NCI-H345 (cell line): ENCODE data around the gene AFG1L.
"Not testable (repeated sequence)": the region's sequence is repeated elsewhere in the genome, so short reads cannot be mapped to it uniquely, and the experiment has no call there.

ENCODE experiments used
- DNase-seq: peaks from one replicate; lab custom pipeline; 2025; lab: John Stamatoyannopoulos, UW

AFG1L gene

DNA sequence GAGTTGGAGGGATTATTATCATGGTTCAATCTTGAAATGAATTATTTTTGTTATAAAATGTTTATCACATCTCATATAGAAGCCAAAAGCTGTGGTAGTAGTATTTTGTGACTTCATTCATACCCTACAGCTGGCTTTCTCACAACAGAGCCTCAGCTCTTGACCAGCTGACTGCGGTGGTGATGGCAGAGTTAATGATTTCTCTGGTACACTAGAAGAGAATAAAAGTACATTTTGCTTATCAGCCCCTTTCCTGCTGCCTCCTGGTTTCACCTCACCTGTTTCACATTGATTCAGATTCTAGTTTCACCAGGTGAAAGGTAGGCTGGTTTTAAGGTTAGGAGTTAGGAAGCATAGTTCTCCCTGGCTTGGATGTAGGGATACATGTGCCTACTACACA lies 55.7 kb downstream of the AFG1L start:
- no peak for DNase-seq

DNA sequence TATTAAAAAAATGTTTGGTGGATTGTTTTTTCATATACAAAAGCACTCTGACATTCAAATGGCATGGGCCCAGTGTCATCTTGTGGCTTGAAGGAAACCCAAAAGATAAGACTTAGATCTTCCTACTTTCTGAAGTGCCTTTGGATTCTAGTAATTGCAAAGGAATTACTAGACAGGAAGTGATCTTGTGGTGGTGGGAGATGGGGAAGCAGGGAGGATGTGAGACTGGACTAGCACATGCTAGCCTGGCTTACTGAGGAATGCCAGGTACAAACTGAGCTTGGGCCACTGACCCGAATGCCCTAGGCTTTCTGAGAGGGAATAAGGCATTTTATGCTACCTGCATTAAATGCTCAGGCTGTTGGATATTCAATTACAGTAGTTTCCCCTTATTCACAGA lies 59.0 kb downstream of the AFG1L start:
- DNase-seq, result no peak

DNA sequence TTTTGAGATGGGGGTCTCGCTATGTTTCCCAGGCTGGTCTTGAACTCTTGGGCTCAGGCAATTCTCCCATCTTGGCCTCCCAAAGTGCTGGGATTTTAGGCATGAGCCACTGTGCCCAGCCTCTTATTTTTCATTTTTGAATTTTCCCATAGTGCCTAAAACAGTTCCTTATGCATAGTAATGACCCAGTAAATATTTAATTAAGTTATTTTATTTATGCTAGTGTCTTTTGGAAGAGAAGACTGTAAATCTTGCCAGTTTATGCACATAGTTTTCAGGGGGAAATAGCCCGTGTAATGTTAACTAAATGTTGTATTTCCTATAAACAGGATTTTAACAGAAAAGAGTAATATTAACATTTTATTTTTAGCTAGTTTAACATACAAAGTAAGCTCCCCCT lies 60.3 kb downstream of the AFG1L start:
- DNase-seq, result no peak

DNA sequence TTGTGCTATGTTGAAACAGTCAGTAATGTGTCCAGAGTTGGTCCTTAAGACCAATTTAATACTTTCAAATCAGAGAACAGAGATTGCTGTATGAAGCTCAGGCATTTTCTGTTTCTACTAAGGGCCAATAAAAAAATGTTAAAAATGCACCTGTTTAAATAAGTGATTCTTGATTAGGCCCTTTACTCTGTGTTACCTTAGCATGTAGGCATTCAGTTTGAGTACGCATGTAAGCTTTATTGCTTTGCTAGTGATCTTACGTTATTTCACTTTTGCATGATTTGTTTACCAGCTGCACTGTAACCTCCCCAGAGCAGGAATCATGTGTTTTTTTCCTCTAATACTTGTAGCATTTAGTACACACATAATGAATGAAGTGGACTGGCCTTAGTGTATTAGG lies 61.0 kb downstream of the AFG1L start:
- DNase-seq, result no peak

DNA sequence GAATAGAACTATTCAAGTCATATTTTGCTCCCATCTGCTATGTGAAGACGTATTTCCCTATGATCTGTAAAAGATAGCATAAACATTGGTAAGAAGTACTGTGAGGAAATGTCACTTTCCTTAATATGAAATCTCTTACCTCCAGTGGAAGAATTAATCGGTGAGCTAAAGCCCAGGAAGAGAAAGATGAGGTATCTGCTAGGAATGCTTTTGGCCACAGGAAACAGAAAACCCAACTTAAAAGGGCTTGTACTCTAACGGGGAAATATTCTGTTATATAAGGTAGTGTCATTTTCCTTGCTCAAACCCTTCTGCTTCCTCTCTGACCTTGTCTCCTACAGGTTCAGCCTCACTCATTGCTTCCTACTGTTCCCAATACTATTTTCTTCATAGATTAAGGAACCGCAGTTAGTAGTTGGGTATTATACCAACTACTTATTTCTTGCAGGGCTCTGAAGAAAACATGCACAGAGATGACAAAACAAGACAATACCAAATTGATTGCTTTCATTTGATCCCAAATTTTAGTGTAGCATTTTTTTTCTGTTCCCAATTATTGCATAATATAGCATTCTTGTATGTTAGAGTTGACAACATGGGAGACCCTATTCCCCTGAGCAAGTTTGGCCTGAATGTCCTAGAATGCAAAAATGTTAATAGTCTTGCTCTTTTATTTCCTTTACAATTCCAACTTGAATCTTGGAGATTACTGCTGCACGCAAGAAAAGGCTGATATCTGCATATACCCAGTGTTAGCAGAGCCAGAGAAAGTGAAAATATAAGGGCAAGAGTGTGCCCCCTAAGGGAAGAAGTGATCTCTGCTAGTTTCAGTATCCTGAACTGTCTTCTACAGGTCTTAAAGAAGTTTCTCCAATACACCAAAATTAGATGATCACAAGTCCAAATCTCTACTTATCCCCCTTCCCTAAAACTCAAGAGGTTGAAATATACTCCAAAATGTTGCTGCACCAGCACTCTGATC lies 65.3 kb downstream of the AFG1L start:
- DNase-seq, result no peak

DNA sequence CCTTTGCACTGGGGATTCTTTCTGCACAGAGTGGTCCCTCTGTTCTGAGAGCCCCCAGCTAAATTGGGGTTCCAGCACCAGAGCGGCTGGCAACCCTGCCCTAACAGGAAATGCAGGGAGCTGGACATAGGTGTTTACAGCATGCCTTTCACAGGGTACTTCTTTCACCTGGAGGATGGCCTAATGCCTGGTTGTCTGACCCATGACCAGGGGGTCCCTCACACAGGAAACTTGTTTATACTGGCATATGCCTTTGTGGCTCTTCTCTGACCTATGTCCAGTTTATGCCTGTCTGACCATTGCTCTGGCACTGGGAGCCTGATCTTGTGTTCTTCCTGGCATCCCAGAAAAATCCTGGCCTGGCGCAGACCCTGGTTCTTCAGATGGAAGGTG lies 66.1 kb downstream of the AFG1L start:
- no peak for DNase-seq

DNA sequence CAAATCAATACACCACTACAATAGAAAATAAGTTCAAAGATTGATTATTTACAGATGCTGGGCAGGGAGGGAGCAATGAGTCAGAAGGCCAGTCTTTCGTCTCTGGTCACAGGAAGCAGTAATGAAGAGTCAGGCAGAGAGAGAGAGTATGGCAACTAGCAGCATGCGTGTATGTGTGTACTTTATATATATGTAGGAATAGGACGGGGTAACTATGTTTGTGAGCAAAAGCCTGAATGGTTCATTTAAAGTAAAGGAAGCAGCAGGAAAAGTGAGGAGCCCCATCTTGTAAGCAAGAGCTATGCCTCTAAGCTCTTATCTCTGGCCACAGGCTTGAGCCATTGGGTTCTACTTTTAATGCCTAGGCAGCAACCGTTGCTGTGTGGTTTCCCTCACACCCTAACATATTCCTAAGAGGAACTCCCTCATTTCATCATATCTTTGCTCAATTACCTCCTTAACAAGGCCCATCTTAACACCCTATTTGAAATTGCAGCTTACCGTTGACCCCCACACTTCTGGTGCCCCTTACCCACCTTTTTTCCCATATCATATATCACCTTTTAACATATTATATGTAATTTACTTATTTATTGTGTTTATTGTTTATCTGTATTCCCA lies 66.6 kb downstream of the AFG1L start:
- DNase-seq, result no peak

DNA sequence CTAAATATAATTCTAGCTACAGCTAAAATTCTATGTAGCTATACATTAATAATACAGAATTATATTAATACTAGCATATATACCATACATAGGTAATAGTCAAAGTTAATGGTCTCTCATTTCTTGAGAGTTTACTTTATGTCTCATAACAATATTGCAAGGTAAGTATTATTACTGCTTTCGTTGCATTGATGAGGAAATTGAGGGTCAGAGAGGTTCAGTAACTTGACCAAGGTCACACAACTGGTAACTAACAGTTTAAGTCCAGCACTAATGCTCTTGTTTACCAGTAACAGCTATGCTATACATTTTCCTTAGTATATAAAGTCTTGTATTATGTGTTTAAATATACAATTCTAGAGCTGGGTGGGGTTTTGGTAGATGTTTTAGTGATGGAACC lies 67.6 kb downstream of the AFG1L start:
- DNase-seq, result no peak

DNA sequence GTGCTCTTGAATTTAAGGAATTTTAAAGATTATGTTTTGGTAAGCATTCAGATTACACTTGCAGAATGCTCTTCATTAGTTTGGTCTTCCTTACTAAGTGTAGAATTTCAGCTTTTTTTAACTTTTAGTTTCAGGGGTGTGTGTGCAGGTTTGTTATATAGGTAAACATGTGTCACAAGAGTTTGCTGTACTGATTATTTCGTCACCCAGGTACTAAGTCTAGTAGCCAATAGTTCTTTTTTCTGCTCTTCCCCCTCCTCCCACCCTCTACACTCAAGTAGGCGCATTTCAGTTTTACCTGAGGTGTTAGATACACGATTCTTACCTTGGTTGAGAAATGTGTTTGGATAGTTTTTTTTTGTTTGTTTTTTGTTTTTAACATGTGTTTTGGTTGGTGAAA lies 68.3 kb downstream of the AFG1L start:
- DNase-seq, result no peak

DNA sequence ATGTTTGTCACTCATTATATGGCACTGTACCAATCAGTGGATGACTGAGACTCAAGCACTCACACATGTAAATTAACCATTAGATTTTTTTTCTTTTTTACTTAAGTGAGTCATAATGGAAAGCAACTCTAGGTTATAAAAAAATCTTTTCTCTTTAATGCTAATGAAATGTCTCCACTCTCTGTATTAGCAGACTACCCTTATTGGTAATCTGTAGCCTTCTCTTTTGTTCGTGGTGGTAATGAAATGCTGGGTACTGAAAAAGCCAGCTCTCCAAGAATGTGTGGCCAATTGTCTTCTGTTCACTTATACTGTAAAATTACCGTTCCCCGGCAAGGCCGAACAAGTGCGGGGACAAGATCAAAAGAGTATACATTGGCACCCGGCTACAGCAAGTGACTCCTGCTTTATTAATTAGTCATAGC lies 69.0 kb downstream of the AFG1L start:
- DNase-seq, result no peak

DNA sequence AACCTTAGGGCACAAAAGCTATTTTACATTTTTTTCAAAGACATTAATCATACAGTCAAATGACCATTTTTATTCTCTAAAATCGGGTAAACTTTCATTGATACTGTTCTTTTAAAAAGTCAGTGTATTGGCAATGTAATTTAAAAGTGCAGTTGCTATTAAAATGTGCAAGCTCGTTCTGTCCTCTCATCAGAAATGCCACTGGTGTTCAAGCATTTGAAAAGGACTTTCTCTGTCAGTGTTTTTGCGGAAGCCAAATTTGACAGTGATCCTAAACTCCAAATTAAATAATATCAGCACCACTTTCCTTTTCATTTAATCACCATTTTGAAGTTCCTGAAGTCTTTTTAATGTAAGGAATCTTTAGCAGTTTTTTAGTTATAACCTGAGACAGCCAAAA lies 69.6 kb downstream of the AFG1L start:
- DNase-seq, result no peak

DNA sequence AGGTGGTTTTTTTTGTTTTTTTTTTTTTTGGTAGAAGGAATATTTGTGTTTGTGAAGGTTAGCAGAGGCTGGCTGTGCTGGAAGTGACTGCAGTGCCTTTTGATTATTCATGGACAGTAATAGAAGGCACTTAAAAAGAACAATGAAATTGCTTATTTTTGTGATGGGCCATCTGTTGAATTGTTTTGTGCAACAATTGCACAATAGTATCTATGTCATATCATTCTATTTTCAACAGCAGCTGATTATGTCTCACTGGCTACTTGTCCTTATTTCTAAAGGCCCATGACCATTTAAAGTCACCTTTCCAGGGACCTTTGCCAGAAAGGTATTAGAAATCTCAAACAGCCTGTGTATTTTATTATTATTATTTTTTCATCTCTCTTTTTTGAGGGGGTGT lies 70.6 kb downstream of the AFG1L start:
- no peak for DNase-seq

DNA sequence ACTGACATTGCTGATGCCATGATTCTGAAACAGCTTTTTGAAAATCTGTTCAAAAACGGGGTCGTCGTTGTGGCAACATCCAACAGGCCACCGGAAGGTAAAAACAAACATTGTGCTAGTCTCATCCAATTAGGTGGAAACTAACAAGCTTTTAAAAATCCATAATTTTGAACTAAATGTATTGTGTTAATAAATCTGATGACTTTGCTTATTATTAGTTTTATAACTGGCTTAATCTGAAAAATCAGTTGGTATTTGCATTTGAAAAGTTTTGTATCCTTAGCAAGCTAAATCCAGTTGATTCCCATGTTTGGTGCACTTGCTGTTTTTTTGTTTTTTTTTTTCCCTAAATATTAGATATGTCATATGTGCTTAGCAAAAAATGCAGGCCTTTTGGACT lies 71.4 kb downstream of the AFG1L start:
- DNase-seq, result no peak

DNA sequence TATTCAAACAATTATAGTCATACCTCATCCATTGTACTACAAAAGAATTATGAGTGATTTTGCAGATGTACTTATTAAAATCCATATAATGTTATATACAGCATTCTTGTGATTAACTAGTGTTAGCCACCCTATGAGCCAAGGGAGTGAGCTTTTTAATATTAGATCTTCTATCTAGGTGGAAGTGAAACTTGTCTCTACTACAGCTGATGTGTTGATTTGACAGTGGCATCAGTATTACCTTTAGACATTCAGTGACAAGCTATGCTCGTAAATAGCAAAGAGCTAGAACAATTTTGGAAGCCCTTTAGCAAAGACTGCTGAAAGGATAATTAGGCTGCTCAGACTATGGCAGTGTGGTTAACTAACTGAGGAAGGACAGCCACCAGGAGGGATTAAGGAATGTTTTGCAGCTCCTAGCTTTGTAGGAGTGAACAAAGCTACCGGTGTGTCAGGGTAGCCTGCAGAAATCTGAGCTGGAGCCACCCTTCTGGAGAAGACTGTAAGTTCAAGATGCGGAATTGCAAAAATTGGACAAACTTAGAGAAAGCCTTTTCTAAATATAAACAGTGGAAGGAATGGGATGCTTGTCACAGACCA lies 73.7 kb downstream of the AFG1L start:
- DNase-seq, result no peak

DNA sequence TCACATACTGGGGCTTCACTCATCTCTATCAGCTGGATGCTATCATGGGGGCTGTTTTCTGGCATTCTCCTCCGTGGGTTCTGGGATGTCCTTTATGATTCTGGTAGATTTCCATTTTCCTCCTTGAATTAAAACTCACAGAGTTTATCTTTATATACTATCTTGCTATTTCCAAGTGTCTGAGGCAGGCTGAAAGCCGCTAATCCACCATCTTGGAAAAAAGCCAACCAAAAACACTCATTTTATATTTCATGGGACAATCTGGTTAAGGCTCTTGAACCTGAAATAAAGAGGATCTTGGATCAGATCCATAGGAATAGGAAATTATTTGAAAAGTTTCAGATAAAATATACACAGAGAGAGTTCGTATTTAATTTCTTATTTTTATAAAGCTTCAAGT lies 86.0 kb downstream of the AFG1L start:
- no peak for DNase-seq

DNA sequence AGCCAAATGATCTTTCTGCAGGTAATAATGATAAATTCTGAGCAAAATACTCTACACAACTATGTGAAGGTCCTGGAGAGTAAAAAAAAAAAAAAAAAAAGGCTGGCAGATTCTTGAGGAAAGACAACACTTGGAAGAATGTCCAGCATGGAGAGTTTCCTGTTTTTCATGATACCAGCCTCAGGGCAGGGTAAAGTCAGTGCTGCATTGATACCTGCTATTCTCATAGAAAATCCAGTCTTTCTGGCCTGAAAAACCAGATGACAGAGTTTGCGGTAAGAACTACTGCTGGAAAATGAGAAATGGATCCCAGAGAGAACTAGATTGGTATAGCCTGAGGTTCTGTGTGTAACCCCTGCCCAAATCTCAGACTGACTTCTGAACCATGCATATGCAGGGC lies 89.1 kb downstream of the AFG1L start:
- no peak for DNase-seq

DNA sequence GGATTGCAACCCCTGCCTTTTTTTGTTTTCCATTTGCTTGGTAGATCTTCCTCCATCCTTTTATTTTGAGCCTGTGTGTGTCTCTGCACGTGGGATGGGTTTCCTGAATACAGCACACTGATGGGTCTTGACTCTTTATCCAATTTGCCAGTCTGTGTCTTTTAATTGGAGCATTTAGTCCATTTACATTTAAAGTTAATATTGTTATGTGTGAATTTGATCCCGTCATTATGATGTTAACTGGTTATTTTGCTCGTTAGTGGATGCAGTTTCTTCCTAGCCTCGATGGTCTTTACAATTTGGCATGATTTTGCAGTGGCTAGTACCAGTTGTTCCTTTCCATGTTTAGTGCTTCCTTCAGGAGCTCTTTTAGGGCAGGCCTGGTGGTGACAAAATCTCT lies 94.3 kb downstream of the AFG1L start:
- DNase-seq, result not testable (repeated sequence)

DNA sequence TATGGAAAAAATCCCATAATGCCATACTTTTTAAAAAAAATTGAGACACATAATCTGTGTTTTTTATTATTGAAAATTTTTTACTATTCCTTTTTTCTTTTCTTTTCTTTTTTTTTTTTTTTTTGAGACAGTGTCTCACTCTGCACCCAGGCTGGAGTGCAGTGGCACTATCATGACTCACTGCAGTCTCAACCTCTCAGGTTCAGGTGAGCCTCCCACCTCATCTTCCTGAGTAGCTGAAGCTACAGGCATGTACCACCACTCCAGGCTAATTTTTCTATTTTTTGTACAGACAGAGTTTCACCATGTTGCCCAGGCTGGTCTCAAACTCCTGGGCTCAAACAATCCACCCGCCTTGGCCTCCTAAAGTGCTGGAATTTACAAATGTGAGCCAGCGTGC lies 100.4 kb downstream of the AFG1L start:
- DNase-seq, result no peak

DNA sequence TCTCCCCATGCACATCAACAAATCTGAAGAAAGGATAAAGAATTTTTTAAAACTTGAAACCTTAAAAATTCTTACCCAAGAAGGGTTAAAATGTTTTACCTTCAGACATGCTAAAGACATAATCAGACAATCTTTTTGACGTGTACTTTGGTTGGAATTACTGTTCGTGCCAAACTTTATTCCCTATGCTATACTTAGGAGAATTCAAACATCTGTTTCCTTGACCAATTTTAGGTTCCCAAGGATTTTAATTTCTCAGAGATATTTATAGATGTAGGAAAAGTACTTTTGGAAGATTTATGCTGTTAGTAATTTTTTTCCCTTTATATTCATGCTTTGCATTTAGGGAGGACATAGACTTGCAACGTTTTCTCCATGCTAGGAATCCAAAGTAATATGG lies 108.4 kb downstream of the AFG1L start:
- DNase-seq, result no peak

DNA sequence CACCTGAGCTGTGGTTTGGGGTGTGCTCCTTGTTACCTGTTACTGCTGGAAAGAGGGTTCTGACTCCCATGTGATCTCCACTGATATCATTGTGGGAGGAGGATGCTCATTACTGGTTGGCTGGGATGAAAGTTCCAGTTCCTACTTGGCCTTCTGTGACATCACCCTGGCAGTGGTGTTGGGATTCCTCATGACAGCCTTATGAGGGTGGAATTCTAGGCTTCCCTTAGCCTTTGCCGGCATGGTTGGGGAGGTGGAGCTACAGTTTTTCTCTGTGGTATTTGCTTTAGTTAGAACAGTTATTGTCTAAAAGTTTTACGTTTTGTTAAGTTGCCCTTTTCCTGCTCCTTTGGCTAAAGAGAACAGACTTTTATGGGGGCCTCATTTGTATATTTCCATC lies 112.1 kb downstream of the AFG1L start:
- DNase-seq, result no peak

DNA sequence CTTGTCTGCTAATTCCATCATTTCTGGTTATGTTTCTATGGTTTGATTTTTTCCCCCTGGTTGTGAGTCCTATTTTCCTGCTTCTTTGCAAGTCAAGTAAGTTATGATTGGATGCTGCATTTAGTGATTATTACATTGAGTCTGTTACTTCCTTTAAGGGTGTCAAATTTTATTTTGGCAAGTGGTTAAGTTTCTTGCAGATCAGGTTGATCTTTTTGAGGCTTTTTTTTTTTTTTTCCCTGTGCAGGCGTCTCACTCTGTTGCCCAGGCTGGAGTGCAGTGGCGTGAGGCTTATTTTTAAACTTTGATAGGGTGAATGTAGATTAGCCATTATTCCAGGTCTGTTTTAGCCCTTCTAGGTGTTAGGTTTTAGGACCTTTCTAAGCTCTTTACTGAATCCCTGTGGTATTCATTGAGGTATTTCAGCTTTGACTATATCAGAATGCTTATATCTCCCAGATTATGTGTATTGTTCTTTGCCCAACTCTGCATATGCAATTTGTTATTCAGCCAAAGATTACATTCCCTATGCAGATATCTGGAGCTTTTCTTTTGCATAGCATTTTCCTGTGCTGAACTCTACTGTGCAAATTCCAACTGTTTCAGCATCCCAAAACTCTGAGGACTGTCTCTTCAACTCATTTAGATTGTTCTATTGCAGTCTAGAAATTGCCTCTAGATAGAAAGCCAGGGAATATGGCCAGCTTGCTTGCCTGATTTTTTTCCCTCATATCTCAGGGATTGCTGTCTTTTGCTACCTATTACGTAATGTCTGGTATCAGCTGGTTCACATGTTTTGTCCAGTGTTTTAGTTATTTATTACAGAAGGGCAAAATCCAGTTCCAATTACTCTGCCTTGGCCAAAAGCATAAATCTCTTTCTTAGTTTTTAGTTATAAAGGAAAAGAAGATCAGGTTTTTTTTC lies 113.3 kb downstream of the AFG1L start:
- no peak for DNase-seq

DNA sequence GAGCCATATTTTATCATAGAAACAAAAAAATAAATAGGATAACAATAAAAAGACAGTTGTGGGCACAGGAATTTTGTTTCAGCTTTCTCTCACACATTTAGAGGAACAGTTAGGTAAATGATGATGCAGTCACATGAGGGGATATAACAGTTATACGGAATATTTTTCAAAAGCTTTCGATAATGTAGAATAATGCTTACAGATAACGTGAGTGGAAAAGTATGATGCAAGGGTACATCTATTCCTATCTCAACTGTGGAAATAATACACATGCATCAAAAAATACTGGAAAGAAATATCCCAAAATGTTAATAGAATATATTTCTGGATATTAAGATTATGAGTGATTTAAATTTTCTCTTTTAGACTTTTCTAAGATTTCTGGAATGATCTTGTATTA lies 114.0 kb downstream of the AFG1L start:
- DNase-seq, result no peak
